ENCODE data around the gene THSD7B.

The THSD7B gene

GRCh38 chr2:137172162-137172561 is 406.8 kb downstream of the THSD7B start:
- TF ChIP-seq POLR2AphosphoS5 (IDR thresholded peaks at IDR 0.05; ENCODE audit: borderline replicate concordance, low read depth, low read length), result no peak
- TF ChIP-seq EZH2 (IDR thresholded peaks at IDR 0.05), result no peak
- no peak for TF ChIP-seq FOXP2 (optimal IDR thresholded peaks at IDR 0.05; ENCODE audit: control extremely low read depth, extremely low read length, insufficient read depth)
- Histone ChIP-seq H3K27ac (no peak overlapping the region), H3K36me3 (ENCODE audit: insufficient read depth, low read length) (no peaks in the 10 kb centered on the region), H3K9ac (ENCODE audit: insufficient read length) (no peak overlapping the region), H3K4me3 (no peak overlapping the region), H3K9me3 (ENCODE audit: low read depth, low read length) (no peaks in the 10 kb centered on the region)
- no peak for DNase-seq (ENCODE audit: low read depth, low spot score)

- Histone ChIP-seq H3K4me3 (no peak overlapping the region), H3K9ac (ENCODE audit: insufficient read length) (no peak overlapping the region), H3K36me3 (ENCODE audit: insufficient read depth, low read length) (no peaks in the 10 kb centered on the region), H3K9me3 (ENCODE audit: low read depth, low read length) (no peaks in the 10 kb centered on the region), H3K27ac (no peak overlapping the region)
- TF ChIP-seq FOXP2 (optimal IDR thresholded peaks at IDR 0.05; ENCODE audit: control extremely low read depth, extremely low read length, insufficient read depth) (no peak), POLR2AphosphoS5 (IDR thresholded peaks at IDR 0.05; ENCODE audit: borderline replicate concordance, low read depth, low read length) (no peak), EZH2 (IDR thresholded peaks at IDR 0.05) (no peak)
- DNase-seq (ENCODE audit: low read depth, low spot score), result no peak
Observed at GRCh38 chr2:137173463-137173862, 408.1 kb downstream of the THSD7B start.

- no peak overlapping the region for H3K27ac ChIP-seq
- H3K4me3 ChIP-seq, result no peak overlapping the region
- TF ChIP-seq EZH2 (IDR thresholded peaks at IDR 0.05) (no peak), FOXP2 (optimal IDR thresholded peaks at IDR 0.05; ENCODE audit: control extremely low read depth, extremely low read length, insufficient read depth) (no peak), POLR2AphosphoS5 (IDR thresholded peaks at IDR 0.05; ENCODE audit: borderline replicate concordance, low read depth, low read length) (no peak)
- no peaks in the 10 kb centered on the region for H3K36me3 ChIP-seq (ENCODE audit: insufficient read depth, low read length)
- H3K9ac ChIP-seq (ENCODE audit: insufficient read length), result no peak overlapping the region
- no peaks in the 10 kb centered on the region for H3K9me3 ChIP-seq (ENCODE audit: low read depth, low read length)
- DNase-seq (ENCODE audit: low read depth, low spot score), result no peak
Observed at GRCh38 chr2:137175246-137175645, 409.9 kb downstream of the THSD7B start.

- H3K9me3 ChIP-seq (ENCODE audit: low read depth, low read length), result no peaks in the 10 kb centered on the region
- TF ChIP-seq FOXP2 (optimal IDR thresholded peaks at IDR 0.05; ENCODE audit: control extremely low read depth, extremely low read length, insufficient read depth), result no peak
- no peak for TF ChIP-seq POLR2AphosphoS5 (IDR thresholded peaks at IDR 0.05; ENCODE audit: borderline replicate concordance, low read depth, low read length)
- no peak for TF ChIP-seq EZH2 (IDR thresholded peaks at IDR 0.05)
- no peak overlapping the region for H3K27ac ChIP-seq
- DNase-seq (ENCODE audit: low read depth, low spot score), result no peak
- no peaks in the 10 kb centered on the region for H3K36me3 ChIP-seq (ENCODE audit: insufficient read depth, low read length)
- H3K9ac ChIP-seq (ENCODE audit: insufficient read length), result no peak overlapping the region
- H3K4me3 ChIP-seq, result no peak overlapping the region
Observed at GRCh38 chr2:137178951-137179377, 413.6 kb downstream of the THSD7B start.

DNA sequence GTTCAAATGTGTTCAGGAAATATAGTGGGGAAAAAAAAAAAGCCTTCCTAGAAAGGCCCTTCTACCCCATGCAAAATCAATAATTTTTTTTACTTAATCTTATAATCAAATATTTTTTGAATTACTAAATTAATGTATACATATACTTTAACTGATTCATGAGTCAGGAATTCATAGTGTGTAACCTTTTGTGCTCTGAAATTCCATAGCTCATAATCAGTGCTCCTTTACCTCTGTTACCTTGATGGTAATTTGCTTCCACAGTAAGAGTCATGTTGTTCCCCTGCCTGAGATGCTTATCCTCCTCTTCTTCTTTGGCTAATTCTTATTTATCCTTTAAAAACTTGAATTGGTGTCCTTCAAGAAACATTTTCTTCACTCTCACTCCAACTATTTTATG is 414.2 kb downstream of the THSD7B start:
- no peak for DNase-seq (ENCODE audit: low read depth, low spot score)
- H3K27ac ChIP-seq, result no peak overlapping the region
- H3K9me3 ChIP-seq (ENCODE audit: low read depth, low read length), result no peaks in the 10 kb centered on the region
- no peak overlapping the region for H3K4me3 ChIP-seq
- no peak overlapping the region for H3K9ac ChIP-seq (ENCODE audit: insufficient read length)
- H3K36me3 ChIP-seq (ENCODE audit: insufficient read depth, low read length), result no peaks in the 10 kb centered on the region
- no peak for TF ChIP-seq POLR2AphosphoS5 (IDR thresholded peaks at IDR 0.05; ENCODE audit: borderline replicate concordance, low read depth, low read length)
- TF ChIP-seq EZH2 (IDR thresholded peaks at IDR 0.05), result no peak
- TF ChIP-seq FOXP2 (optimal IDR thresholded peaks at IDR 0.05; ENCODE audit: control extremely low read depth, extremely low read length, insufficient read depth), result no peak

GRCh38 chr2:137180012-137180411 is 414.7 kb downstream of the THSD7B start:
- TF ChIP-seq EZH2 (IDR thresholded peaks at IDR 0.05), result no peak
- TF ChIP-seq POLR2AphosphoS5 (IDR thresholded peaks at IDR 0.05; ENCODE audit: borderline replicate concordance, low read depth, low read length), result no peak
- no peak for TF ChIP-seq FOXP2 (optimal IDR thresholded peaks at IDR 0.05; ENCODE audit: control extremely low read depth, extremely low read length, insufficient read depth)
- no peak overlapping the region for H3K9ac ChIP-seq (ENCODE audit: insufficient read length)
- H3K4me3 ChIP-seq, result no peak overlapping the region
- H3K9me3 ChIP-seq (ENCODE audit: low read depth, low read length), result no peaks in the 10 kb centered on the region
- no peak for DNase-seq (ENCODE audit: low read depth, low spot score)
- H3K27ac ChIP-seq, result no peak overlapping the region
- no peaks in the 10 kb centered on the region for H3K36me3 ChIP-seq (ENCODE audit: insufficient read depth, low read length)

DNA sequence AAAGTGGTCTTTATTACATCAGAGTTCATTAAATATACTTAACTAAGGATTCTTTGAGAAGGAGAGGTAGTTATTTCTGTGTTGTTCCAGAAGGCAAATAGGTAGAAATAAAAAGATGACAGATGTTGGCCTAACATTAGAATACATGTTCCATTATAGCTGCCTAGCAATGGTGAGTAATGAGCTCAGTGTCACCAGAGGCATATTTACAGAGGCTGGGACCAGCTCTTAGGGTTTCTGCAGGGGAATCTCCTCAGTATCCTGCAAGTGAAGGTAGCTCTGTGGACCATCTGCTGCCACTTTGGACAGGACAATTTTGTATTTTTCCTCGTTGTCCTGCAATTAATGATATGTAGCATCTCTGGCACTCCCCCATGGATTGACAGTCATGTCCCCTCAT is 416.0 kb downstream of the THSD7B start:
- TF ChIP-seq FOXP2 (optimal IDR thresholded peaks at IDR 0.05; ENCODE audit: control extremely low read depth, extremely low read length, insufficient read depth), result no peak
- TF ChIP-seq EZH2 (IDR thresholded peaks at IDR 0.05), result no peak
- no peak for TF ChIP-seq POLR2AphosphoS5 (IDR thresholded peaks at IDR 0.05; ENCODE audit: borderline replicate concordance, low read depth, low read length)
- no peak overlapping the region for H3K9ac ChIP-seq (ENCODE audit: insufficient read length)

GRCh38 chr2:137182071-137182470 is 416.7 kb downstream of the THSD7B start:
- Histone ChIP-seq H3K4me3 (no peak overlapping the region), H3K9me3 (ENCODE audit: low read depth, low read length) (no peaks in the 10 kb centered on the region), H3K27ac (no peak overlapping the region), H3K9ac (ENCODE audit: insufficient read length) (no peak overlapping the region), H3K36me3 (ENCODE audit: insufficient read depth, low read length) (no peaks in the 10 kb centered on the region)
- no peak for DNase-seq (ENCODE audit: low read depth, low spot score)
- TF ChIP-seq POLR2AphosphoS5 (IDR thresholded peaks at IDR 0.05; ENCODE audit: borderline replicate concordance, low read depth, low read length), result no peak
- TF ChIP-seq FOXP2 (optimal IDR thresholded peaks at IDR 0.05; ENCODE audit: control extremely low read depth, extremely low read length, insufficient read depth), result no peak
- TF ChIP-seq EZH2 (IDR thresholded peaks at IDR 0.05), result no peak

More for the DNA sequence above, 416.0 kb downstream of the THSD7B start:
- Histone ChIP-seq H3K27ac (no peak overlapping the region), H3K9me3 (ENCODE audit: low read depth, low read length) (no peaks in the 10 kb centered on the region), H3K4me3 (no peak overlapping the region), H3K36me3 (ENCODE audit: insufficient read depth, low read length) (no peaks in the 10 kb centered on the region)
- no peak for DNase-seq (ENCODE audit: low read depth, low spot score)

GRCh38 chr2:137183206-137183898 is 418.0 kb downstream of the THSD7B start:
- Histone ChIP-seq H3K36me3 (ENCODE audit: insufficient read depth, low read length) (no peaks in the 10 kb centered on the region), H3K9ac (ENCODE audit: insufficient read length) (no peak overlapping the region), H3K27ac (no peak overlapping the region), H3K9me3 (ENCODE audit: low read depth, low read length) (no peaks in the 10 kb centered on the region), H3K4me3 (no peak overlapping the region)
- TF ChIP-seq POLR2AphosphoS5 (IDR thresholded peaks at IDR 0.05; ENCODE audit: borderline replicate concordance, low read depth, low read length) (no peak), EZH2 (IDR thresholded peaks at IDR 0.05) (no peak), FOXP2 (optimal IDR thresholded peaks at IDR 0.05; ENCODE audit: control extremely low read depth, extremely low read length, insufficient read depth) (no peak)
- no peak for DNase-seq (ENCODE audit: low read depth, low spot score)
